ENCODE measurements around the gene ARHGEF37.
A peak's percentile ranks its signal among the peaks of the same experiment; 100 is the strongest.
"Not testable (repeated sequence)": the region's sequence is repeated elsewhere in the genome, so short reads cannot be mapped to it uniquely, and the experiment has no call there.

The ARHGEF37 gene

DNA sequence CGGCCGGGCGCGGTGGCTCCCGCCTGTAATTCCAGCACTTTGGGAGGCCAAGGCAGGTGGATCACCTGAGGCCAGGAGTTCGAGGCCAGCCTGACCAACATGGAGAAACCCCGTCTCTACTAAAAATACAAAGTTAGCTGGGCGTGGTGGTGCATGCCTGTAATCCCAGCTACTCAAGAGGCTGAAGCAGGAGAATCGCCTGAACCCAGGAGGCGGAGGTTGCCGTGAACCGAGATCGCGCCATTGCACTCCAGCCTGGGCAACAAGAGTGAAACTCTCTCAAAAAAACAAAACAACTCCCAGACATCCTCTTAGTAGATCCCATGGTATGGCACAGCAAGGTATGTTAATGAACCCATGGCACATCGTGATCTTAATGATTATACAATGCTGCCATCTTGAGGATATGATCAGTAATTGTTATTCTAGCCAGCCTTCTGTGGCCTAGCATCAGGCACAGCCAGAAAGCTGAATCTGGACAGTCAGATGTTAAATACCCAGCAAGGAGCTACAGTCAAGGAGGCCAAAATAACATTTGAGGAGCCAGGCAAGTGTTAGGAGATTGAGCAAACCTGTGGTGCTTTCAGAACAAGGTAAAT is 16.7 kb upstream of the ARHGEF37 start:
- DNase-seq, result peak in 8 of 14 donors; percentile 9 to 79 (median 20)

DNA sequence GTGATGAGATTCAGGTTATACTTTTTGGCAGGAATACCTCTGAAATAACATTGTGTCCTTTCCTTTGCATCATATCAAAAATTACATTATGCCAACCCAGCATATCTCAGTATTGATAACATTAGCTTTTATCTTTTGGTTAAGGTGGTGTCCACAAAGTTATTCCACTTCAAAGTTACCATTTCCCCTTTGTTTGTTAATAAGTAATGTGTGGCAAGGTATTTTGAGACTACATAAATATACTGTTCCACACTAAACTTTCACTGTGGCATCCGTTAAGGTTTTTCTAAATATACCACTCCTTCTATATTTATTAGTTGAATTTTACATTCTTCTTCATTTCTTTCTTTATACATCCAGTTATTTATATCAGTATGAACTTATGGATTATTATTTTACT is 14.1 kb upstream of the ARHGEF37 start:
- DNase-seq, result no peak

- no peak for DNase-seq
Observed at GRCh38 chr5:149572170-149572569, 9.1 kb upstream of the ARHGEF37 start.

- no peak for DNase-seq
Observed at GRCh38 chr5:149572576-149573231, 8.6 kb upstream of the ARHGEF37 start.

- DNase-seq, result no peak
Observed at GRCh38 chr5:149575131-149575530, 6.2 kb upstream of the ARHGEF37 start.

GRCh38 chr5:149576021-149576420 is 5.3 kb upstream of the ARHGEF37 start:
- no peak for DNase-seq

GRCh38 chr5:149578896-149579295 is 2.4 kb upstream of the ARHGEF37 start:
- no peak for DNase-seq

- DNase-seq, result no peak
Observed at GRCh38 chr5:149580808-149581191, 498 bp upstream of the ARHGEF37 start.

DNA sequence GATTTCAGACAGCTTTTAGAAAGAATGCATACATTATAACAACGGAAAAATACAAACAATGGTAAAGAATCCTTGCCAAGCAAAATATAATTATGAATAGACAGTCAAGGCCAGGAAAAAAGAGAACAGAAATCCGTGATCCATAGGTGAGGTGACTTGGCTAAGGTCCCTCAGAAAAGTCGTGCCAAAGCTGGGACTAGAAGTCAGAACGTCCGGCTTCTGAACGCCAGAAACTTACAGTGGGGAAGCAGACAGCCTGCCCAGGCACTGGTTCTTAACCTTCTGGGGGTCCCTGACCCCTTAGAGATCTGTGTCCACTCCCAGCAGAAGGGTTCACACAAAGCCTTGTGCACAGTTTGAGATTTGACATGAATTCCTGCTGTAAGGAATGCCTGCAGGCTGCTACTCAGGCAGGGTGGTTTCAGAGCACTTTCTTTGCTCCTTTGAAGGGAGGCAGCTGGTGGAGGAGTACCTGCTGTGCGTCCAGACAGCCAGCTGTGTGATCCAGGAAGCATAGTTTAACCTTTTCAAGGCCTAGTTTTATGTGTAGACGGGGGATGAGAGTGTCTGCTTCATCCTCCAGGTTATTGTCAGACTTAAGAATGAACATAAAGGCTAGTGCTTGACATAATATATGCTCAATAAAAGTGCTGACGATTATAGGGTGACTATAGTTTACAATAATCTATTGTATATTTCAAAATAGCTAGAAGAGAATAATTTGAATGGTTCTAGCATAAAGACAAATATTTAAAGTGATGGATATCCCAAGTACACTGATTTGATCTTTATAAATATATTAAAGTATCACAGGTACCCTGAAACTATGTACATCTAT is 852 bp downstream of the ARHGEF37 start:
- DNase-seq, result peak in 9 of 14 donors; percentile 17 to 67 (median 31)

DNA sequence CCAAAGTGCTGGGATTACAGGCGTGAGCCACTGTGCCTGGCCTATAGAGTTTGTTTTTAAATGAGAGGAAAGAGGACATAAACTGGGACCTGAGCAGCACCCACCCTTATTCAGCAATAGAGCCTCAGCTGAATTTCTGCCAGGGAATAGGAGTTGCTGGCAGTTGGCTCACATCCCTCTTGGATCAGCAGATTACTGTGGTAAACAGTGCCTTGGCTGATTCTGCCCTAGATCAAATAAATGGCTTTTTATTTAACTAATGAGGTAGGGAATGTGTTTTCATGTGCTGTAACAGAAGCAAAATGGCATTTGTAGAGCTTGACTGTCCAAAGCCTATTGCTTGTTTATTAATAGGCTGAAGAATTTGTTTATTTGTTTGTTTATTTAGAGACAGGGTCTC is 2.1 kb downstream of the ARHGEF37 start:
- DNase-seq, result peak in 11 of 14 donors; percentile 26 to 88 (median 43)

- DNase-seq, result peak in 1 of 14 donors; percentile 38
Observed at GRCh38 chr5:149584121-149584520, 2.8 kb downstream of the ARHGEF37 start.

DNA sequence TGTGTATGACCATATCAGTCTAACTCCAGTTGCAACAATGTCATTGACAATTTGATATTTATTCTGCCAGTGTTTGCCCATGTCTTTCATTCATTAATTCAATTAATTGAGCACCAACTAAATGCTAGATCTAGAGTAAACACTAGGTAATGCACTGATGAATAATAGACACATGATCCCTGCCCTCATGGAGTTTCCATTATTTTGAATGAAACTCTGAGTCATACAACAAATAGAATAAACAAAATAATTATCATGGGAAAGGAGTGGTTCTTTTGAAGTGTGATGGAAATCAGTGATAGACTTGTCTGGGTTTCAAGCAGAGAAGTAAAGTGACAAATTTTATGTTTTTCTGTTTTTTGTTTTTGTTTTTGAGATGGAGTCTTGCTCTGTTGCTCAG is 4.6 kb downstream of the ARHGEF37 start:
- DNase-seq, result no peak

DNA sequence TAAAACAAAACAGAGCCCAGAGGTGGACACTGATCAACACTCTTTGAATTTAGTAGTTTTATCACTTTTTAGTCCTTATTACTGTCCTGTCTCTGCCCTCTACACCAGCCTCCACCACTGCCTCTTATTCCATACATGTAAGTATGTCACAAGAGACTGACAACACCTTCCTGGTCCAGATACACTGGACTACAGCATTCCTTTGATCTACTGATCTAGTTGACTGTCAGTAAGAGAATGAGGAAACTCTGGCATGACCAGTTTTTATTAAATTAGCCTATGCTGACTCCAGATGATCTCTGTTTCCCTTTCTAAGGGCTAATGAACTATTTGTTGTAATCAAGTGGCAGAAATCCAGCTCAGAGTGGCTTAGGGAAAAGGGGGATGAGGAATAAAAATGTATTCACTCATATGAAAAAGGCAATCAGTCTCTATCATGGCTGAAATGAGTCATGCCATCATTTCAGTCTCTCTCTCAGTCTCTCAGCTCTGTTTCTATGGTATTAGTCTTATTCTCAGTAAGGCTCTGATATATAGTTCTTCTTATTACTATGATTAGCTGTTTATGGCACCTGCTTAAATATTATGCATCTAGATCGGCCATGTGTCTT is 5.5 kb downstream of the ARHGEF37 start:
- DNase-seq, result no peak

GRCh38 chr5:149588936-149589335 is 7.6 kb downstream of the ARHGEF37 start:
- DNase-seq, result no peak

DNA sequence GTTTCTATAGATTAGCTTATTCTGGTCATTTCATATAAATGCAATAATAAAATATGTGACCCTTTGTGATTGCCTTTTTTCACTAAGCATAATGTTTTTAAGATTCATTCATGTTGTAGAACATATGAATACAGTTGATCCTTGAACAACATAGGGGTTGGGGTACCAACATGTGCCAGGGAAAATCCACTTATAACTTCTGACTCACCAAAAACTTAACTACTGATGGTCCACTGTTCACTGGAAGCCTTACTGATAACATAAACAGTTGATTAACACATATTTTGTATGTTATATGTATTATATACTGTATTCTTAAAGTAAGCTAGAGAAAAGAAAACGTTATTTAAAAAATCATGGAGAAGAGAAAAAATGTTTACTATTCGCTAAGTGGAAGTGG is 12.1 kb downstream of the ARHGEF37 start:
- no peak for DNase-seq

GRCh38 chr5:149594206-149594895 is 13.1 kb downstream of the ARHGEF37 start:
- peak in 1 of 14 donors; percentile 61 for DNase-seq

GRCh38 chr5:149595105-149595504 is 13.8 kb downstream of the ARHGEF37 start:
- DNase-seq, result not testable (repeated sequence)

GRCh38 chr5:149596712-149597111 is 15.4 kb downstream of the ARHGEF37 start:
- peak in 1 of 14 donors; percentile 80 for DNase-seq

DNA sequence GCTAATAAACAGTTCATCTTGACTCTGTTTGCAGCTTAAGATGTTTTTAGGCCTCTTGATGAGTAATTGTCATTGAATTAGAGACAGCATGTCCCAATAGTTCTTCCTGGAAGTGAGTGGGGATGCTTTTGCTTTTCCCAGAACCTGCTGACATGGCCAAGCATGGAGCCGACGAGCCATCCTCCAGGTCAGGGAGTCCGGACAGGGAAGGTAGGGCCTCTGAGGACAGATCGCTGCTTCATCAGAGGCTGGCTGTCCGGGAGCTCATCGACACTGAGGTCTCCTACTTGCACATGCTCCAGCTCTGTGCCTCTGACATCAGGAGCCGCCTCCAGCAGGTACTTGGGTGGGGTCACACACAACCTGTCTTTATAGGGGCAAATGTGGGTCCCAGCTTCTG is 16.3 kb downstream of the ARHGEF37 start:
- DNase-seq, result no peak

GRCh38 chr5:149598234-149598633 is 16.9 kb downstream of the ARHGEF37 start:
- DNase-seq, result not testable (repeated sequence)

- no peak for DNase-seq
Observed at GRCh38 chr5:149598966-149599365, 17.7 kb downstream of the ARHGEF37 start.

GRCh38 chr5:149599375-149599774 is 18.1 kb downstream of the ARHGEF37 start:
- DNase-seq, result peak in 1 of 14 donors; percentile 57

All from C1 segment of cervical spinal cord (tissue), 14 donors.